SKM-1 treated with dmso at 0.1 percent for 144 hours (cell line): ENCODE measurements around the gene CISH.

Experiments used
- DNase-seq: peaks from one replicate; lab custom pipeline; 2025; ENCODE audit not compliant: unreplicated experiment; lab: John Stamatoyannopoulos, UW

The CISH gene

DNA sequence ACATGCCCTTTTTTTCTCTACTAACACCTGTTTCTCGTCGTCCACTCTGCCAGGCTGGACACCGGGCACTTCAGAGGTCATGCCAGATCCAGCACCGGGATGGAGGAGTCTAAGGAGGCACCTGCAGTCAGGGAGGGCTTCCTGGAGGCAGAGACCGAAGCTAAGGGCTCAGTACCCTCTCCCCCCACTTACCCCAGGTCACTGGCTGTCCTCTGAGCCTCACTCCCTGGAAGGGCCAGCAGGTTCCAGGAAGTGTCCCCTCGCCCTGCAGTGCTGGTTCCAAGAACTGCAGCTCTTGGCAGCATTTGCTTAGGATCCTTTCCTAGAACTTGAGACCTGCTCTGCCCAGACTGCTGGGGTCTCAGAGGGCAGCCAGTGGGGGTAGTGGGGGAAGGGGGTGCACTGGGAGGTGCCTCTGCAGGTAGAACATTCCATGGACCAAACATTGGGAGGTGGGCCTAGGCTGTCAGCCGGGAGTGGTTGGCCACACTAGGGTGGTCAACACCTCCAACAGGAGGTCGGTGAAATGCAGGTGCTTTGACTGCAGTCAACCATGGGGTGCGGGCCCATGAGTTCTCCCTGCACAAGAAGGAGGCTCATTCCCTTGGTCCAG lies 11.3 kb downstream of the CISH start:
- DNase-seq: no peak

DNA sequence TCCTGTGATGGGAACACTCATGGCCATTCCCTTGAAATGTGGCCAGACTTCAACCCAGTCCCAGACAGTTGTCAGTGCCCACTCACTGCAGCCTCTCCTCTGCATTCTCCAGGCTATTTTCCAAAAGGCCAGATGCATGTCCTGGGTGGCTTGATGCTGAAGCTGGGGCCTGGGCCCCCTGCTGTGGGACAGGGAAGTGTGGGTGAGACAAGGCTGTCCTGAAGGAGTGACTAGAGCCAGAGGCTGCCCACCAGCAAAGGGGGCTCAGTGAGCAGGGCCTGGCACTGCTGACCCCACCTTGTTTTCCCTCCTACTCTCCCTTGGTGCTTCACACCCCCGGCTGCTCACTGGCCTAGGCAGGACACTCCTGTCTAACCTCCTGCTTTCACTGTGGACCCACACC lies 11.9 kb downstream of the CISH start:
- no peak for DNase-seq

DNA sequence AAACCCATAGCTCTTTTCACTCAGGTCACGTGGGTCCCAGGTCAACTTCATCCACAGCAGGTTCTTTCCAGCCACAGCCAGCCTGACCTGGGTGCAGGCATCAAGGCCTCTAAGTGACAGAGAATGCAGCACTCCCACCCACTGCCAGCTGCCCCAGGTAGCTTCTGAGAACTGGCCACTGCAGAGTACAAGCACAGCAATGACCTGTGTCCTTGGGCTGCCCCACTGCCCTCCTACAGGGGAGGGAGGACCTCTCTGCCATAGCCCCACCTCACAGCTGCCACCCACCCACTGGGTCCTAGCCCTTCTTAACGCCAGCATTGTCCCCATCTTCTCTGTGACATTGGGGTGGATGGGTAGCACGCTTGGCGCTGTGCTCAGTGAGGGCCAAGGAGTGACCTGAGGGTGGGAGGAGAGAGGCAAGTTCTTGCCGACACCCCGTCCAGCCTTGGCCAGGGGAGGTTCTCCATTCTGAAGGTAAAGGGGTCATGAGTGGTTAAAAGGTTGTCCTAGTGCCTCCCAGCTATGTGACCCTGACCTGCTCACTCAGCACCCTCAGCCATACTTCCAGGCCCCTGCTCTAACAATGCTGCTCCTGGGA lies 12.4 kb downstream of the CISH start:
- DNase-seq: no peak

DNA sequence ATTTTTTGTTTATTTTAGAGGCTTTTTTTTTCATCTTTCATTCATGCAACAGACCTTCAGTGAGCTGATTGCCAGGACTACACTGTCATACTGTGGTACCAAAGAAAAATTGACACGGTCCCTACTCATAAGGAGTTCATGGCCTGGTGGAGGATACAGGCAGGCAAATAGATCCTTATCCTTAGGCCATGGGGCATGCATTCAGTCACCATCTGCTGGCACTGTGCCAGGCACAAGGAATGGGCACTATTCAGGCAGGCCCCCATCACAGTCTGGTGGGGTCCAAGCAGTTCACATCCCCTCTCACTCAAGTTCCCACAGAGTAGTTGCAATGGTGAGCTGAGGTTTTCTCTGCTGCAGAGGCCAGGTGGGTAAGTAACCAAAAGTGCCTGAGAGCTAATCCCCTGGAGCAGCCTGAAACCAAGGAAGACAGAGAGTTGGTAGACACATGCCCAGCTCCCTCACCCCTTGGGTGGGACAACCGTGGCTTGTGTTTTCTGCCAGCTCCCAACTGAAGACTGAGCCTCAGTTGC lies 17.3 kb downstream of the CISH start:
- DNase-seq: no peak

DNA sequence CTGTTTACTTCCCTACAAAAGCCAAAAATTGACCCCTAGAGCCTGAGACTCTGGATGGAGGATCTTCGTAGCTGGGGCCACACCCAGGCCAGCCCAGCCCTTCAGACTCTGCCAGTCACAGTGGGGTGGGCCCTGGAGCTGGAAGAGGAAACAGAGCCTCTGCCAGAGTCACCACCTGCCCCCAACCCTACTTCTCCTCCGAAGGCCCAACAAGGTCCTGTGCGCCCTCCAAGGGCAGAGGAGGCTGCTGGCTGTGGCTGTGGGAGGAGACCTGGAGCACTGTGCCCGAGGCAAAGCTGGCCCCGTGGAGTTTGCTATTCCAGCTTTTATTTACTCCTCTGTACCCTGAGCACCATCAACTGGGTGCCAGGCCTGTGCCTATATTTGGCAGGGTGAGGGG lies 19.0 kb downstream of the CISH start:
- DNase-seq: peak; percentile 51

DNA sequence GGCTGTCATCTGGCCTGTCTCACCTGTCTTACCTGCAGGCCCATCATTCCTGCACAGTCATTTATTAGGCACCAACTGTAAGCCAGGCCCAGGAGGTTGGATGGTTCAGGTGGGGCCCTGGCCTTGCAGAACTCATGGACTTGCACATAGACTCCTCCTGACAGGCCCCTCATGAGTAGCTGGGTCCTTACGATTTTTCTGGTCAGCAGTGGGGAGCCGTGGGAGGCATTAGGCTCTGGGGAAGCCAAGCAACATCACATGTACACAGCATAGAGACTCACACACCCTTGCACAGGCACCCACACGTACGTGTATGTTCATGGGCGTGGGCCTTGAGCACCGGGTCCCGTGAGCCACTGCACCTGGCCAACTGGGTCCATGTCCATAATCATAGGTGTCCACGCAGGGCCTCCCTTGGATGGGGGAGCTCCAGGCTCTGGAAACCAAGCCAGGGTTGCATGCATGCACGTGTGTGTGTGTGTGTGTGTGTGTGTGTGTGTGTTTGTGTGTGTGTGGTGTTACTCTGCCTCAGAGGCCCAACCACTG lies 20.3 kb downstream of the CISH start:
- DNase-seq: no peak

DNA sequence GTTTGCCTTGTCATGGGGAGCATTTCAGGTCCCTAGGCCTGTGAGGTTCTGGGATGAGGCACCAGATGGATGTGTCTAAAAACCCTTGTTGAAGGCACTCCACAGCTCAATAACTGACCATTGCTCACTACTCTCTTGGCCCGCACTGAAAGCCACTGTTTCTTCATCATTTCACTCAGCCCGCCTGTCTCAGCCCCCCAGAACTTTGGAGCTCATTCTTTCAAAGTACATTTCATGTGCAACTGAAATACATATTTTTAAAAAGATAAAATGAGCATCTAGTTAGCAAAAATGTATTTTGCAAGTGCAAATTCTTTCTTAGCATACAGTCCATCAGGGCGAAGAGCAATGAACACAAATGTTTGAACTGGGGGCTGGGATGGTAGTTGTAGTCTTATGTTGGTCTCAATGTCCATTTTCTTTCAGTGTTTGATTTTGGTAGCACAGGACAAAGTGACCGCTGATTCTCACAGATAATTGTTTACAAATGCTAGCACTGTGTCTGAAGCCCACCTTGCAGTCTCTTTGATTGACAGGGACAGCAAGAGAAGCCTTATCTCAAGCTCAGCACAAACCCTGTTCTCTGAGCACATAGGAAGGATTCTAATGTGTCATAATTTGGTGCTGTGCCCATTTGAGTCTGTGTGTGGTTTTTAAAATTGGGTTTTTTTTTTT lies 22.7 kb downstream of the CISH start:
- DNase-seq: no peak

DNA sequence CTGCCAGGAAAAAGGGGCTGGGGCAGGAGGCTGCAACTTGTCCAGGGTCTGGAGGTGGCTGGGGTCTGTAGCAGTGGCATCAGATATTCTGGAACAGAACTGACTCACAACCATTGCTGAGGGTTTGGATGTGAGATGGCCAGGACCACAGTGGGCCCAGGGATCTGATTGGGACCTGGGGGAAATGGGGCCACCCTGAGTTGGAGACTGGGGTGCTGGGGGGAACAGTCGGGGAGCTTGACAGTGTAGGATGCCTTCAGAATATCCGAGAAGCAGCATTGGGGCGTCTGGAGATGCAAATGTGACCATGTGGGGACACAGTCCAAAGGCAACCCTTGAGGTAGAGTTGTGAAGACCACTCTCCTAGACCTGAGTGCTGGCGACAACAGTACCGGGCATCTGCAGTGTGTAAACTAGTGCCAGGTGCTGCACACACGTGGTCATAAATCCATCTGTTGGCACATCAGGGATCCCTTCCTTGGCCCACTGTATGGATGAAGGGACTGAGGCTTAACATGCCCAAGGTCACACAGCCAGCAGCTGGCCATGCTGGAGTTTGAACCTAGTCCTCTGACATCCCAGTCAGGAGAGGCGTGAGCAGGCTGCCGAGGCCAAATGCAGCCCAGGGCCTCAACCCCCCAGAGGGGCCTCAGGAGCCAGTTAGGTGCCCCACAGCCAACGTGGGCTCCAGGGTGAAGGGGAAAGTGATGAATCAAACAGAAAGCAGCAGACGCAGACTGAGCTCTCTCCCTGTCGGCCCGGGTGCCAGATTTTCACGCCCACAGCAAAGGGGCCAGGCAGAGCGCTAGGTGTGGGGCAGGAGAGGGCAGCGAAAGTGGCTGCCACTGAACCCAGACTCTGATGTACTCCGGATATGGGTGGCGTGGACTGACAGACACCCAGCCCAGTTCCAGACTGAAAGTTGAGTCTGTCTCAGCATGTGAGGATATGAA lies 23.5 kb downstream of the CISH start:
- DNase-seq: no peak

DNA sequence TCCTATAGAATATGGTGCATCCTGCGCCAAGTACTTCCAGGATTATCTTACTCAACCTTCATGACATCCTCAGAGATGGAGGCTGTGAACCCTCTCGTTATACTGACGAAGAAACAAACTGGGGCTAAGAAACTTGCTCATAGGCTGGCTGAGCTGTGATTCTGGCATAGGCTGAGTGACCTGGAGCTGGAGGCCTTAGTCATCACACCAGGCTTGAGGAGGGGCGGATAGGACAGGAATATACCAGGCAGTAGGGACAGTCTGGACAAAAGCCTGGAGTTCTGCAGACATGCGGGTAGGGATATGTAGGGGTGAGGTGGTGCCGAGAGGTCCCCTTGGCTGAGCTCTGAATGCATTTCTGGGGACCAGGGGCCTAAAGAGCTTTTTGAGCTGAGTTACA lies 24.2 kb downstream of the CISH start:
- no peak for DNase-seq

DNA sequence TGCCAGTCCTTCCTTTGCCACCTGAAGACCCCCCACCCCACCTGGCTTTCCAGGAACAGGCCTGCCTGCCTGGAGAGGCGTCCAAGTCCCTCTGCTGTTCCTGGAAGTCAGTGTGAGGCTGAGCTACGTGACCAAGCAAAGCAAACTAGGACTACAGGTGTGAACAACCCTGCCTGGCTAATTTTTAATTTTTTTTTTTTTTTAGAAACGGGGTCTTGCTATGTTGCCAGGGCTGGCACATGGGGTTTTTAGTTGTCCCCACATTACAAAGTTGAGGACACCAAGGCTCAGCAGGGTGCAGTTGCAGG lies 24.9 kb downstream of the CISH start:
- DNase-seq: no peak

DNA sequence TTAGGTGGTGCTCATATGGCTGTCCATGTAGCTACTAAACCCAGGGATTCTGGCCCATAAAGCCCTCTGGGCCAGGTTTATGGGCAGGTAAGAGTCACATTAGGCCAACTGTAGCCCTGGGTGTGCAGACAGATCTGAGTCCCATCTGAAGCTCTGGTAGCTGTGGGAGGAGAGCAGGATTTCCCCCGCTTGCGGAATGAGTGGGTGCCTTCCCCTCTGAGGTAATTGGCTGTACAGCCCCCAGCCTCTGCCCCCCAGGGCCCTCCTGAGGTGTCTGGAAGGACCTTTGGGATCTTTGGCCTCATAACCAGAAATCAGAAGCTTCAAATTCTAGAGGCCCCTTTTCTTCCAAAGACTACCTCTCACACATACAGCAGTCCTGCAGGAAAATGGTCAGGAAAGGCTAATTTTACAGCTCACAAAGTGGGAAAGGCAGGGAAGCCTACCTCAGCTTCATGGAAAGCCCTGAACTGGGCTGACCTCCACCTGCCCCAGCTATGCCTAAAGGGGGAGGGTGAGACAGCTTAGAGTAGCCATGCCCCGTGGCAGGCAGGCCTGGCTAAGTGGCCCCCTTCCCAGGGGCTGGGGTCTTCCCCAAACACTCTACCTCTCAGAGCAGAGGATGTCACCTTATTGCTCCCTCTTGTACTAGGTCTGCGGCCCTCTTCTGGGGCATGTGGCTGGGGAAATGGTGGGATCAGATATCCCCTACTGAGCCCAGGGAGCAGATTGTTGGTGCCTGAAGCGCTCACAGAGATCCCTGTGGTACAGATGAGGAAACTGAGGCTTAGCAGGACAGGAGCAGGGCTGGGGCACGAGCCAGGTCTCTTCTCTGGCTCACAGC lies 25.4 kb downstream of the CISH start:
- no peak for DNase-seq

DNA sequence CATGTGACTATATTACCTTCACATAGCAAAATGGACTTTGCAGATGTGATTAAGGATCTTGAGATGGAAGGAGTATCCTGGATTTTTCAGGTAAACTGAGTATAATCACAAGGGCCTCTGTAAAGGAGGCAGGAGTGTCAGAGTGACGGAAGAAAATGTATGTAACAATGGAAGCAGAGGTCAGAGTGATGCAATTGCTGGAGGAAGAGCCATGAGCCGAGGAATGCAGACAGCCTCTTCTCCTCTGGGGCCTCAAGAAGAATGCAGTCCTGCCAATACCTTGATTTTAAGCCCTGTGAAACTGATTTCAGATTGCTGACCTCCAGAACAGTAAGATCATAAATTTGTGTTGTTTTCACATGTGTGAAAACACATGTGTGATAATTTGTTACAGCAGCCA lies 27.2 kb downstream of the CISH start:
- peak; percentile 15 for DNase-seq

DNA sequence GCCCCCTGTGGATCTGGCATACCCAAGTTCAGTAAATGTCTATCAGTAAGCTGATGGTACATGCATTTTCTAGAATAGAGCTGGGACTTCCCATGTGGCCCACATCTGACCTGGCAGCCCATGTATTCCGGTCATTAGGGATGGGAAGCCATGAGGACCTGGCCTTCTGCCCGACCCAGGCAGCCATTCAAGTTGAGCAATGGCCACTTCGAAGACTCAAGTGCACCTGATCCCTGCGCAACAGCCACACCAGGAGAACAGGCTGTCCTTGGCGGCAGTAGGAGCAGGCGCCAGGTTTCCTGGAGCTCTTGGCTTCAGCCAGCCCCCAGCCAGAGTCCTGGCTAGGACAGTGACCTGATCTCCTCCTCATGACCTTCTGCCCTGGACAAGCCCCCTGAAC lies 27.7 kb downstream of the CISH start:
- DNase-seq: no peak

DNA sequence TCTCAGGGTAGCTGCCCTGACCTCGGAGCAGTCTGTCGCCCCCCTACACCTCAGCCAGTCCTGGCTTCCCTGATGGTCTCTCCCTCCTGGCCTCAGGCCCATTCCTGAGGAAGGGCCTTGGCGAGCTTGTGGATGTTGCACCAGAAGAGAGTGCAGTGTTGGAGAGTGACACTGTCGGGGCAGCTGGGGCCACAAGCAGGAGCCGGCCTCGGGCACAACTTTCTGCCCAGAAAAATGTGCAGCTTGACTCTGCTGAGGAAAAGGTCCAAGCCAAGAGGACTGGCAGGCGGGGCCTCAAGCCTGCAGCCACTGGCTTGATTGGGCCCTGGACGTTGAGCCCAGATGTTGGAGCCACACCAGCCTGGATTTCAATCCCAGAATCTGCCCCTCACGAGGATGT lies 29.5 kb downstream of the CISH start:
- DNase-seq: no peak

DNA sequence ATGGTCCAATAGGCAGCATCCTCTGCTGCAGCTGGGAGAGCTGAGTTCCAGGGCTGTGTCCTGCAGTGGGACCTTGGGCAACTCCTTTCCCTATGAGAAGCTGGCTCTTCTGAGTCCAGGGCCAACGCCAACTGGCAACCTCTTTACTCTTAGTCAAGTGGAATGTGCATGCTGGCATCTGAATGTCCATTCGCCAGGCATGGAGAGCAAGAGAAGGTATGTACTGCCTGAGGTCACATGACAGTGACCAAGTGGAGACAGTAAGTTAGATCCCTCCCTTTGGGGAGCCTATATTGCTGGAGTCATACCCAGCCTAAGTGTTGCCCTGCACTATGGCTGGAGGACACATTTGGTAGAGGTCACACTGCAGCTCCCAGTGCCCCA lies 30.1 kb downstream of the CISH start:
- DNase-seq: no peak

DNA sequence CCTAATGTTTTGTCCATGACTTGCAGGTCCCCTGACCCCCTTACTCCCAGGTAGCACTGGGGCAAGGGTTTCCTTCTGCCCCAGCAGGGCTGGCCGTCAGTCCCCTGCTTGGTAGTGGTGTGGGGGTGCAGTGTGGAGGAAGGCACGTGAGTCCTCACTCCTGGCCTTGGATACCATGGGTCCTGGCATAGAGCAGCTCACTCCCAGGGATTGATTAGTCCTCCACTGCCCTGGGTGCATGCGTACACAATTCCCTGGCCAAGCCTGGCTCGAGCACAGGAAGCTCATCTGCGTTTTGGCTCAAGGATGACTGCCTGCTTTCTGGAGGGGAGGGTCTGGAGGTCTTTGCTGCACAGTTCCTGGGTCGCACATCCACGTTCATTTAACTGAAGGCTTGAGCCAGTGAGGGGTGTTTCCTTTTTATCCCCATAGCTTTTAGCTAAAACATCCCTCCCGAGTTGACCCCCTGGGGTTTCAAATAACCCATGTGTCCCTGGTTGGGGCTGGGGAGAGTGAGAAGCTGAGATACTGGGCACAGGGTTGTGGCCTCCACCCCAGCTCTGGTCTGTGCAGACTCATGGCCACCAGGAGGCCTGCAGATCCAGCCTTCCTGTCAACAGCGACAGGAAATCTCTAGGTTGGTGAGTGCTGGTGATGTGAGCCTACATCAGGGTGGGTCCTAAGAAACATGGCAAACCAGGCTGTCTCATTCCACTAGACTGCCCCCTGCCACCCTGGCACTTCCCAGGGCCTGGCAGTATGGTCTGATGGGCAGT lies 30.7 kb downstream of the CISH start:
- DNase-seq: no peak

DNA sequence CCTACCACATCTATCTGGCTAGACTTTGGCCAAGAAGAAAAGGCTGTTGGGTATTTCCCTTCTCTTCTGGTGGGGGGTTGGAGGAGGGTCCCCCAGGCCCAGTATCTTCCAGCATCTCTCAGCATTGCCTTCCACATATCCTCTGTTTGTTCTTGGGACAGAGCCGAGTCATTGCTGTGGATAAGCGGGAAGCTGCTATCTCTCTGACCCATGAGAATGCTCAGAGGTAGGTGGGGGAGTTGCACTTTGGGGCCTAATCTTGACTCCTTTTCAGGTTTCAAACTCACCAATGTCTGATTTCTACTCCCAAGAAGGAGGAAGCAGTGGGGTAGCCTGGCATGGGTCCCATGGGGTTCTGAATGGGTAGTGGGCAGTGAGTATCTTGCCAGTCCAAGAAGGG lies 34.2 kb downstream of the CISH start:
- DNase-seq: no peak

DNA sequence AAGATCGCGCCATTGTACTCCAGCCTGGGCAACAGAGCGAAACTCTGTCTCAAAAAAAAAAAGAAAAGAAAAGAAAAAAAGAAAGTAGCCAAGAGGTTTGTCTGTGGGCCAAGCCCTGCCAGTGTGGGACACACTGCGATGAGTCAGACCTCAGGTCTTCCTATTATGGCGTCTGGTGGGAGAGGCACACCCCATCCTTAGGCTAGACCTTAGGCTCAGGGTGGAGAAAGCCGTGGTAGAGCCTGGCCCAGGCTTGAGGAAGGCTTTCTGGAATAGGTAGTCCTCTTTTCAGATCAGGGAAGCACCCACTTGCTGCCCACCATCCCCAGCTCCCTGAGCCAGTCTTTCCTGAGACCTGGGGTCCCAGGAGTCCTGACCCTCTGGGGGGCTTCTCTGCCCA lies 36.2 kb downstream of the CISH start:
- DNase-seq: no peak

DNA sequence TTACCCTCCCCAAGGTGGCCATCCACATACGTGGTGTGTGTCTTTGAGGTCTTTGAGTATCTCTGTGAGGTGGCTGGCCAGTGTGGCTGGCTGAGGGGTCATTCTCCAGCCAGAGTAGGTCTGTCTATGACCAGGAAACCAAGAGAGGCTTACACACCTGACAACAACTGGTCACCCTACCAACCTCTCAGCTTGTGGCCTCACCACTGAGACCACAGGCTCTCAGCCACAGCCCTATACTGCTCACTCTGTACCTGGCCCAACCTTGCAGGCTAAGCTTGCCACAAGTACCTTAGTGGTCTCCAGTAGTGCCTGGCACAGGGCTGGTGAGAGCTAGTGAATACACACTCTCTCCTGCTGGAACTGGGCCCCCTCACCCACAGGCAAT lies 37.1 kb downstream of the CISH start:
- no peak for DNase-seq
